Non-pigmented ciliary epithelial cell (primary cell): Measurements from ENCODE around the gene UBE2F.

ENCODE experiments used
- DNase-seq: peaks from one replicate; pipeline ENCODE4 v3.0.0-alpha.2; 2010; ENCODE audit warnings: low read depth

Gene UBE2F

GRCh38 chr2:238081150-238081549 is 114.3 kb downstream of the UBE2F start:
- DNase-seq = no peak

GRCh38 chr2:238081561-238081960 is 114.7 kb downstream of the UBE2F start:
- no peak for DNase-seq

GRCh38 chr2:238082151-238082550 is 115.3 kb downstream of the UBE2F start:
- DNase-seq = no peak

GRCh38 chr2:238082827-238083226 is 116.0 kb downstream of the UBE2F start:
- DNase-seq = no peak

GRCh38 chr2:238083919-238084318 is 117.1 kb downstream of the UBE2F start:
- DNase-seq = no peak

DNA sequence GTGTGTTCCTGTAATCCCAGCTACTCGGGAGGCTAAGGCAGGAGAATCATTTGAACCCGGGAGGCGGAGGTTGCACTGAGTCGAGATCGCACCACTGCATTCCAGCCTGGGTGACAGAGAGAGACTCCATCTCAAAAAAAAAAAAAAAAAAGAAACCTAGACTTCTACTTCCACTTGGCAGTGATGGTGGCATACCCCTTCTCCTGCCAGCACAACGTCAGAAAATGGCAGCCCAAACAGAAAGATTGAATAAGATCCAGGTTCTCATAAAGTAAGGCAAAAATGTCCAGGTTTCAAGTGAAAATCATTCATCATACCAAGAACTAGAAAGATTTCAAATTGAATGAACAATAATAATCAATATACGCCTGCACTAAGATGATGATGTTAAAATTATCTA is 117.9 kb downstream of the UBE2F start:
- no peak for DNase-seq

- no peak for DNase-seq
Observed at GRCh38 chr2:238085899-238086298, 119.1 kb downstream of the UBE2F start.

- DNase-seq = no peak
Observed at GRCh38 chr2:238087211-238087610, 120.4 kb downstream of the UBE2F start.

DNA sequence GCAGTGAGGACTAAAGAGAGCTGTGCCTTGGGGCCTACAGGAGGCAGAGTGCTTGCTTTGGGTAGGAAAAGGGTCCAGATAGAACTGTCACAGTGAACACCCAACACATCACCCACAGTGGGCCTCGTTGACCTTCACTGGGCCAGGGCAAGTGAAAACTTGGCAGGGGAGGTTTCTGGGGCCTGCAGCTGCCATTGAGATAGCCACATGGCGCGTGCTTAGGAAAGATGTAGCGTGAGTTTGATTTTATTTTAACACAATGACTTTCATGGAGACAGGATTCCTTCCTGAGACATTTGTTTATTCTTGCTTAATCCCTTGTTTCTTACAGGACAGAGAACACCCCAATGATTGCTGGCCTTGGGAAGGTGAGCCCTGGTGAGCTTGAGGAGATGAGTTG is 124.1 kb downstream of the UBE2F start:
- DNase-seq = no peak

DNA sequence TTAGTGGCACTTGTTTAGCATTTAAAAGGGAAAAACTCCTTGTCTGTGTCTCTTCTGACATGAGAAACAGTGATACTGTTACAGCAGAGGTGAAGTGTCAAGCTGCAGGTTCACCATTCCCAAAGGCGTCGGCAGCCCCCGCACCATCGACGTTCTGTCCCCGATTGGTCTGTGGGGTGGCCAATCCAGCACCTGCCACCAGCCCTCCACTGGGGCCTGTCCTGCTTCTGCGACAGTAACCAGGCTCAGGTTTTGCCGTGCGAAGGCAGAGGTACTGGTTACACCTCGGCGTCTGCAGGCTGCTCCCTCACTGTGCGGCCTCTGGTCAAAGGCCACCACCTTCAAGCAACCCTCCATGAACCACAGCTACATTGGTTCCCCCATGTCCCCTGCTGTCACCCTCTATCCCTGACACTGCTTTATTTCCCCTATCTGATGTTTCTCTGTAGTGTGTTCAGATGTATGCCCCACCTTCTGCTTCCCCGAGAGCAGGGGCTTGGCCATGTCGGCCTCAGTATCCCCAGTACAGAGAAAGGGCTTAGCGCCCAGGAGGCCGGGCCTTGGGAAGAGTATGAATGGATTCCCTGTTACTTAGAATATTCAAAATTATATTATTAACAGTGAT is 124.7 kb downstream of the UBE2F start:
- DNase-seq = no peak
